SK-N-SH (cell line): ENCODE results near the gene ZCCHC10.
"Not testable (repeated sequence)": the region's sequence is repeated elsewhere in the genome, so short reads cannot be mapped to it uniquely, and the experiment has no call there.

ENCODE experiments used
- JUND ChIP-seq: IDR thresholded peaks from 2 replicates; pipeline ENCODE4 v1.4.0; 2012
- RAD21 ChIP-seq: IDR thresholded peaks from 2 replicates; pipeline ENCODE4 v1.6.1; 2012; ENCODE audit warnings: mild to moderate bottlenecking, low read length
- TF ChIP-seq, protein P1 (sequence below): fragments of 200-600 bp; sonication (generic); IDR thresholded peaks from 2 replicates; pipeline ENCODE4 v1.6.1; 2017; ENCODE audit warnings: antibody characterized with exemption, mild to moderate bottlenecking, moderate library complexity

- TF ChIP-seq, protein P1, sequence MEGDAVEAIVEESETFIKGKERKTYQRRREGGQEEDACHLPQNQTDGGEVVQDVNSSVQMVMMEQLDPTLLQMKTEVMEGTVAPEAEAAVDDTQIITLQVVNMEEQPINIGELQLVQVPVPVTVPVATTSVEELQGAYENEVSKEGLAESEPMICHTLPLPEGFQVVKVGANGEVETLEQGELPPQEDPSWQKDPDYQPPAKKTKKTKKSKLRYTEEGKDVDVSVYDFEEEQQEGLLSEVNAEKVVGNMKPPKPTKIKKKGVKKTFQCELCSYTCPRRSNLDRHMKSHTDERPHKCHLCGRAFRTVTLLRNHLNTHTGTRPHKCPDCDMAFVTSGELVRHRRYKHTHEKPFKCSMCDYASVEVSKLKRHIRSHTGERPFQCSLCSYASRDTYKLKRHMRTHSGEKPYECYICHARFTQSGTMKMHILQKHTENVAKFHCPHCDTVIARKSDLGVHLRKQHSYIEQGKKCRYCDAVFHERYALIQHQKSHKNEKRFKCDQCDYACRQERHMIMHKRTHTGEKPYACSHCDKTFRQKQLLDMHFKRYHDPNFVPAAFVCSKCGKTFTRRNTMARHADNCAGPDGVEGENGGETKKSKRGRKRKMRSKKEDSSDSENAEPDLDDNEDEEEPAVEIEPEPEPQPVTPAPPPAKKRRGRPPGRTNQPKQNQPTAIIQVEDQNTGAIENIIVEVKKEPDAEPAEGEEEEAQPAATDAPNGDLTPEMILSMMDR = not testable (repeated sequence)
- not testable (repeated sequence) for TF ChIP-seq JUND, RAD21
Observed at GRCh38 chr5:132972436-132972828, 53.9 kb downstream of the ZCCHC10 start.
